Peyer's patch (tissue), 4 donors: ENCODE results near the gene HTR1B.

ENCODE experiments used
- POLR2A ChIP-seq, 2 donors: fragments of 450-650 bp; IDR thresholded peaks; one replicate each; pipeline ENCODE4 v1.5.1; 2017; ENCODE audit warnings: antibody characterized with exemption in 2 of 2, mild to moderate bottlenecking in 2 of 2, moderate library complexity in 2 of 2
- TF ChIP-seq, protein P1 (sequence below), 6 experiments: fragments of 450-650 bp in 4 of 6; fragments of 200-600 bp in 2 of 6; sonication (generic) in 1 of 6; IDR thresholded peaks; one replicate each; pipeline ENCODE4 v1.5.1; 2017 to 2019; ENCODE audit warnings: antibody characterized with exemption in 6 of 6, mild to moderate bottlenecking in 3 of 6, moderate library complexity in 1 of 6

DNA sequence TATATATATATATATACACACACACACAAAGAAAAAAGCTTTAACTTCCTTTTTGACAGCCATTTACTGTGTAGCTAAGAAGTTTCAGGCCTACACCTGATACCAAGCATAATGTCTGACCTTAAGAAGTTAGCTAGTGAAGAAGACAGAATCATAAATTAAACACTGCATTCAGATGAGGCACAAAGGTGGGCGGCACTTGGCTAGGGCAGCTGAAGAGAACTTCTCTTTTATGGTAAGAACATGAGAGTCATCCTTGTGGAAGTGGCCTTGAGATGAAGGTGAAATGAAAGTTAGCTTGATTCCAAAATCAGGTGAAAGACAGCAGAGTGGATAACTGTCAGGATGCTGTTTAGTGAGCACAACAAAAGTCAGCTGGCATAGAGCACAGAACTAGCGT, 46.5 kb downstream of the HTR1B start:
- TF ChIP-seq, protein P1, sequence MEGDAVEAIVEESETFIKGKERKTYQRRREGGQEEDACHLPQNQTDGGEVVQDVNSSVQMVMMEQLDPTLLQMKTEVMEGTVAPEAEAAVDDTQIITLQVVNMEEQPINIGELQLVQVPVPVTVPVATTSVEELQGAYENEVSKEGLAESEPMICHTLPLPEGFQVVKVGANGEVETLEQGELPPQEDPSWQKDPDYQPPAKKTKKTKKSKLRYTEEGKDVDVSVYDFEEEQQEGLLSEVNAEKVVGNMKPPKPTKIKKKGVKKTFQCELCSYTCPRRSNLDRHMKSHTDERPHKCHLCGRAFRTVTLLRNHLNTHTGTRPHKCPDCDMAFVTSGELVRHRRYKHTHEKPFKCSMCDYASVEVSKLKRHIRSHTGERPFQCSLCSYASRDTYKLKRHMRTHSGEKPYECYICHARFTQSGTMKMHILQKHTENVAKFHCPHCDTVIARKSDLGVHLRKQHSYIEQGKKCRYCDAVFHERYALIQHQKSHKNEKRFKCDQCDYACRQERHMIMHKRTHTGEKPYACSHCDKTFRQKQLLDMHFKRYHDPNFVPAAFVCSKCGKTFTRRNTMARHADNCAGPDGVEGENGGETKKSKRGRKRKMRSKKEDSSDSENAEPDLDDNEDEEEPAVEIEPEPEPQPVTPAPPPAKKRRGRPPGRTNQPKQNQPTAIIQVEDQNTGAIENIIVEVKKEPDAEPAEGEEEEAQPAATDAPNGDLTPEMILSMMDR (IDR thresholded peaks at IDR 0.05), result no peak
- TF ChIP-seq POLR2A (IDR thresholded peaks at IDR 0.05), result no peak
